Measurements from ENCODE around the gene MAGI1. TPM values are rescaled to one million over a fixed set of nuclear protein-coding genes. Genes with fewer than 3 reads are reported as not detected.

MAGI1 gene
- total RNA-seq, 1 experiment from 2014 or later, result 38.6 TPM

DNA sequence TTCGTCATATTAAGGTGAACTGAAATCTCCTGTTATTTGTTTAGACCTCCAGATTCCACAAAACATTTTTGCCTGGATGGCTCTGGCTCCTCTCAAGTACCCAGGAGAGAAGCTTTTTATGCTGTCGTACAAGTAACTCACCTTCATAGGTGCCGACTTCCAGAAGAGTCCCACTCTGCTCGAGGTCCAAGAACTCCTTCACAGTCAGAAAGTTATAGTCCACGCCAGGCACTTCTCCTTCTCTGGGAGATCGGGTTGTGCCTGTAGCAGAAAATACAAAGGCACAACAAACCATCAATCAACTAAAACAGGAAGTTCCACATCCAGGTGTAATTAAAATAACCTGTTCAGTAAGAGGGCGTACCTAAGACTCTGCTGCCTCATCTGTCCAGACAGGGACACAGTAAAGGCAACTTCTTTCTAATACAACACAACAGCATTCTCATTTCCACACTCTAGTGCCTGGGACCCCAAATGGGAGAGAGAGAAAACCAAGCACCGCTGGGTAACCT is 545.3 kb downstream of the MAGI1 start:
- Histone ChIP-seq H3K9me3 (ENCODE audit: control insufficient read depth in 1 of 2, insufficient read depth in 1 of 2, low read depth in 1 of 2, low read length in 2 of 2) (no peaks in the 10 kb centered on the region), H3K4me2 (ENCODE audit: low read length) (no peak overlapping the region), H3K4me3 (replicated peaks in 1 of 2; ENCODE audit: low read depth in 1 of 2, low read length in 2 of 2) (no peak overlapping the region), H3K9ac (ENCODE audit: low read length) (no peak overlapping the region), H3K79me2 (ENCODE audit: insufficient read depth, low read length) (no peaks in the 10 kb centered on the region), H3K36me3 (ENCODE audit: control insufficient read depth in 1 of 2, insufficient read depth in 2 of 2, low read length in 2 of 2) (no peaks in the 10 kb centered on the region), H2AFZ (ENCODE audit: low read depth, low read length, poor library complexity, severe bottlenecking) (no peak overlapping the region), H3K4me1 (ENCODE audit: control insufficient read depth in 1 of 2, insufficient read depth in 2 of 2, low read length in 2 of 2) (no peaks in the 10 kb centered on the region), H4K20me1 (ENCODE audit: insufficient read depth) (no peaks in the 10 kb centered on the region), H3K9me2 (ENCODE audit: insufficient read depth) (no peaks in the 10 kb centered on the region), H3K27me3 (ENCODE audit: insufficient read depth, low read length) (no peaks in the 10 kb centered on the region), H3K27ac (ENCODE audit: low read depth, low read length) (no peak overlapping the region)
- ATAC-seq (no peak), DNase-seq (ENCODE audit: low read depth, low spot score) (no peak)
- intact Hi-C loops (cut with micrococcal nuclease), result loop anchor here (10.0 kb wide), 1 partner anchor 61 kb away; no protein-coding TSS in a partner anchor
- ChIA-PET POLR2A (no interaction called here), CTCF (no interaction called here), RAD21 (ENCODE audit: low non-redundant PET in 1 of 2, low total read pairs in 2 of 2, uncharacterized antibody in 2 of 2, unreplicated experiment in 2 of 2) (no interaction called here)
- BruUV-seq (replicated peaks), result no TSS peak
- TF ChIP-seq ZNF274 (IDR thresholded peaks at IDR 0.05; ENCODE audit: low read depth, low read length) (no peak), JUND (IDR thresholded peaks at IDR 0.05) (no peak)

DNA sequence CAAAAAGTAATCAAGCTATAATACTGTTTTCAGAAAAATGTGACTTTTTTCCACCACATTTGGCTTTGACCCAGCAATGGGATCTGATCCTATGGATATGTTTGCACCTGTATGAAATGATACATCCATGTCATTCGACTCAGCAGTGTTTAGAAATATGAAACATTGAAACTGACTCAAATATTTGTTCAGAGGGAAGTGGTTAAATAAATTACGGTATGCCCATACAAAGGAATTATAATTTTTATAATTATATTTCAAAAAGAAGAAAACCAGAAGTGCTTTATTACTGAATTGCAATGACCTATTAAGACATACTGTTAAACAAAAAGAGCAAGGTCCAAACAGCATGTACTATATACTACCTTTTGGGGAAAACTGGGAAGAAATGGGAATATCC is 546.5 kb downstream of the MAGI1 start:
- Histone ChIP-seq H3K27me3 (ENCODE audit: insufficient read depth, low read length) (no peaks in the 10 kb centered on the region), H3K9me3 (ENCODE audit: control insufficient read depth in 1 of 2, insufficient read depth in 1 of 2, low read depth in 1 of 2, low read length in 2 of 2) (no peaks in the 10 kb centered on the region), H3K4me1 (ENCODE audit: control insufficient read depth in 1 of 2, insufficient read depth in 2 of 2, low read length in 2 of 2) (no peaks in the 10 kb centered on the region), H3K79me2 (ENCODE audit: insufficient read depth, low read length) (no peaks in the 10 kb centered on the region), H3K27ac (ENCODE audit: low read depth, low read length) (no peak overlapping the region), H3K9me2 (ENCODE audit: insufficient read depth) (no peaks in the 10 kb centered on the region), H3K36me3 (ENCODE audit: control insufficient read depth in 1 of 2, insufficient read depth in 2 of 2, low read length in 2 of 2) (no peaks in the 10 kb centered on the region), H4K20me1 (ENCODE audit: insufficient read depth) (no peaks in the 10 kb centered on the region), H3K9ac (ENCODE audit: low read length) (no peak overlapping the region), H3K4me3 (replicated peaks in 1 of 2; ENCODE audit: low read depth in 1 of 2, low read length in 2 of 2) (no peak overlapping the region), H2AFZ (ENCODE audit: low read depth, low read length, poor library complexity, severe bottlenecking) (no peak overlapping the region), H3K4me2 (ENCODE audit: low read length) (no peak overlapping the region)
- RAD21 ChIA-PET (ENCODE audit: low non-redundant PET in 1 of 2, low total read pairs in 2 of 2, uncharacterized antibody in 2 of 2, unreplicated experiment in 2 of 2), result no interaction called here
- intact Hi-C loops (cut with micrococcal nuclease), result loop anchor here (10.0 kb wide), 1 partner anchor 63 kb away; no protein-coding TSS in a partner anchor
- TF ChIP-seq SP1 (IDR thresholded peaks at IDR 0.05; ENCODE audit: low read depth) (no peak), JUND (IDR thresholded peaks at IDR 0.05) (no peak), ELF1 (IDR thresholded peaks at IDR 0.05; ENCODE audit: borderline replicate concordance, low read depth) (no peak), CBX3 (IDR thresholded peaks at IDR 0.05; ENCODE audit: low read depth) (no peak)
- TF ChIP-seq, protein P1, sequence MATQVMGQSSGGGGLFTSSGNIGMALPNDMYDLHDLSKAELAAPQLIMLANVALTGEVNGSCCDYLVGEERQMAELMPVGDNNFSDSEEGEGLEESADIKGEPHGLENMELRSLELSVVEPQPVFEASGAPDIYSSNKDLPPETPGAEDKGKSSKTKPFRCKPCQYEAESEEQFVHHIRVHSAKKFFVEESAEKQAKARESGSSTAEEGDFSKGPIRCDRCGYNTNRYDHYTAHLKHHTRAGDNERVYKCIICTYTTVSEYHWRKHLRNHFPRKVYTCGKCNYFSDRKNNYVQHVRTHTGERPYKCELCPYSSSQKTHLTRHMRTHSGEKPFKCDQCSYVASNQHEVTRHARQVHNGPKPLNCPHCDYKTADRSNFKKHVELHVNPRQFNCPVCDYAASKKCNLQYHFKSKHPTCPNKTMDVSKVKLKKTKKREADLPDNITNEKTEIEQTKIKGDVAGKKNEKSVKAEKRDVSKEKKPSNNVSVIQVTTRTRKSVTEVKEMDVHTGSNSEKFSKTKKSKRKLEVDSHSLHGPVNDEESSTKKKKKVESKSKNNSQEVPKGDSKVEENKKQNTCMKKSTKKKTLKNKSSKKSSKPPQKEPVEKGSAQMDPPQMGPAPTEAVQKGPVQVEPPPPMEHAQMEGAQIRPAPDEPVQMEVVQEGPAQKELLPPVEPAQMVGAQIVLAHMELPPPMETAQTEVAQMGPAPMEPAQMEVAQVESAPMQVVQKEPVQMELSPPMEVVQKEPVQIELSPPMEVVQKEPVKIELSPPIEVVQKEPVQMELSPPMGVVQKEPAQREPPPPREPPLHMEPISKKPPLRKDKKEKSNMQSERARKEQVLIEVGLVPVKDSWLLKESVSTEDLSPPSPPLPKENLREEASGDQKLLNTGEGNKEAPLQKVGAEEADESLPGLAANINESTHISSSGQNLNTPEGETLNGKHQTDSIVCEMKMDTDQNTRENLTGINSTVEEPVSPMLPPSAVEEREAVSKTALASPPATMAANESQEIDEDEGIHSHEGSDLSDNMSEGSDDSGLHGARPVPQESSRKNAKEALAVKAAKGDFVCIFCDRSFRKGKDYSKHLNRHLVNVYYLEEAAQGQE (IDR thresholded peaks at IDR 0.05; ENCODE audit: low read depth), result no peak
- POLR2A ChIA-PET, result no interaction called here
- DNase-seq (ENCODE audit: low read depth, low spot score) (no peak), ATAC-seq (no peak)
- BruUV-seq (replicated peaks), result no TSS peak
- CTCF ChIA-PET, result no interaction called here
